ENCODE measurements around the gene CDAN1.
"Not testable (repeated sequence)": the region's sequence is repeated elsewhere in the genome, so short reads cannot be mapped to it uniquely, and the experiment has no call there.

The CDAN1 gene, protein sequence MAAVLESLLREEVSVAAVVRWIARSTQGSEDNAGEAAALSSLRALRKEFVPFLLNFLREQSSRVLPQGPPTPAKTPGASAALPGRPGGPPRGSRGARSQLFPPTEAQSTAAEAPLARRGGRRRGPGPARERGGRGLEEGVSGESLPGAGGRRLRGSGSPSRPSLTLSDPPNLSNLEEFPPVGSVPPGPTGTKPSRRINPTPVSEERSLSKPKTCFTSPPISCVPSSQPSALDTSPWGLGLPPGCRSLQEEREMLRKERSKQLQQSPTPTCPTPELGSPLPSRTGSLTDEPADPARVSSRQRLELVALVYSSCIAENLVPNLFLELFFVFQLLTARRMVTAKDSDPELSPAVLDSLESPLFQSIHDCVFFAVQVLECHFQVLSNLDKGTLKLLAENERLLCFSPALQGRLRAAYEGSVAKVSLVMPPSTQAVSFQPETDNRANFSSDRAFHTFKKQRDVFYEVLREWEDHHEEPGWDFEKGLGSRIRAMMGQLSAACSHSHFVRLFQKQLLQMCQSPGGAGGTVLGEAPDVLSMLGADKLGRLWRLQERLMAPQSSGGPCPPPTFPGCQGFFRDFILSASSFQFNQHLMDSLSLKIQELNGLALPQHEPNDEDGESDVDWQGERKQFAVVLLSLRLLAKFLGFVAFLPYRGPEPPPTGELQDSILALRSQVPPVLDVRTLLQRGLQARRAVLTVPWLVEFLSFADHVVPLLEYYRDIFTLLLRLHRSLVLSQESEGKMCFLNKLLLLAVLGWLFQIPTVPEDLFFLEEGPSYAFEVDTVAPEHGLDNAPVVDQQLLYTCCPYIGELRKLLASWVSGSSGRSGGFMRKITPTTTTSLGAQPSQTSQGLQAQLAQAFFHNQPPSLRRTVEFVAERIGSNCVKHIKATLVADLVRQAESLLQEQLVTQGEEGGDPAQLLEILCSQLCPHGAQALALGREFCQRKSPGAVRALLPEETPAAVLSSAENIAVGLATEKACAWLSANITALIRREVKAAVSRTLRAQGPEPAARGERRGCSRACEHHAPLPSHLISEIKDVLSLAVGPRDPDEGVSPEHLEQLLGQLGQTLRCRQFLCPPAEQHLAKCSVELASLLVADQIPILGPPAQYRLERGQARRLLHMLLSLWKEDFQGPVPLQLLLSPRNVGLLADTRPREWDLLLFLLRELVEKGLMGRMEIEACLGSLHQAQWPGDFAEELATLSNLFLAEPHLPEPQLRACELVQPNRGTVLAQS

DNA sequence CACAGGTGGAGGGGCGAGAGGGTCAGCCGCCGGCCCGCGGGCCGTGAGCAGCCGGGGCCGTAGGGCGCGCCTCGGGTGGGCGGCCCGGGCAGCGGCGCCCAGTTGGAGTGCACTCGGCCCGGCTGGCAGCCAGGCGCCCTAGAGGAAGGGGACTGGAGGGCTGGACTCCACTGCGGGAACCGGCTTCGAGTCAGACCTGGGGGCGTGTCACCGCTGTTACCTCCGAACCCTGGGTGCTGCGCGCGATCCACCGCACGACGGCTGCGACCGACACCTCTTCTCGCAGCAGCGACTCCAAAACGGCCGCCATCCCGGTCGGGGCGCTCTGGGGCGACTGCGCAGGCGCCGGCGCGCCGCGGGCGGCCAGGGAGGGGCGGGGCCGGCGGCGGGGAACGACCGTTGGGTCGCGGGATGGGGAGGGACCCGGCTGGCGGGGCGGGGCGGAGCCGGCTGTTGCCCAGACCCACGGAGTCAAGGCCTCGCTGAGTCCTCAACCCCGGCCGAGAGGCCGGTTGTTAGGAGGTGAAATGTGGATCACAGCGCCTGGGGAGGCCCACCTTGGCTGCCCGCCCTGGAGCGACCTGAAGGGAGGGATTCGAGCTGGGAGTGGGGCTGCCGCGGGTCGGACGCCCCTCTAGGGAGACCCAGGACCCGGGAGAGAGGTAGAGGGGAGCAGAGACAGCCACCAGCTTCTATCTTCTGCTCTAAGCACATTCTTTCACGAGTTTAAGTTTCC lies at the start of gene CDAN1:
Gene CDAN1 (minus strand): TSS at position 336 of the 736 bp plus-strand sequence. CDS start 26 bp downstream, at position 310.
- no peaks in the 10 kb centered on the region for H3K9me3 ChIP-seq (ENCODE audit: low read length)
- H3K36me3 ChIP-seq (ENCODE audit: insufficient read depth, low read length), result peaks cover 30% of the 10 kb centered on the region
- H3K4me3 ChIP-seq (ENCODE audit: low read length), result peak within 1 kb of the TSS; percentile 66
- peak within 1 kb of the TSS; percentile 91 for H2AFZ ChIP-seq (ENCODE audit: low read depth, low read length)
- H3K4me1 ChIP-seq (ENCODE audit: insufficient read depth, low read length), result peaks cover 10% of the 10 kb centered on the region
- no peaks in the 10 kb centered on the region for H3K27me3 ChIP-seq (ENCODE audit: insufficient read depth, low read length)

DNA sequence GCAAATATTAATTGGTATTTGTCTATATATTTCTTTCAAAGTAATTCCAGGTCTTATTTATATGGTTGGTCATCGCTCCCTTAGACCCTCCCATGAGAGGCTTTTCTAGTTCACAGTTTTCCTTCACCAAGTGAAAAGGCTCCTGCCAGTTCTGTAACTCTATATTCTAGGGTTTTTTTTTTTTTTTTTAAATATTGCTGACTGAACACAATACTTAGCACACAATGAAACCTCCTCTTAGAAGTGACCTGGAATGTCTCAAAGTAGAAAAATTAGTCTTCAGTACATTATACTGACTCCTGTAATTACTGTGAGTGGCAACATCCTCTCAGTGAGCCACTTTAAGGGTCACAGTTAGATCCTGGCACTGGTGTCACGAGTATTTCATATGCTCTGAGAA lies 48.6 kb upstream of the CDAN1 start:
- H3K36me3 ChIP-seq (ENCODE audit: insufficient read depth, low read length), result peaks cover 17% of the 10 kb centered on the region
- no peak overlapping the region for H3K4me3 ChIP-seq (ENCODE audit: low read length)
- no peaks in the 10 kb centered on the region for H3K4me1 ChIP-seq (ENCODE audit: insufficient read depth, low read length)
- no peaks in the 10 kb centered on the region for H3K27me3 ChIP-seq (ENCODE audit: insufficient read depth, low read length)
- no peaks in the 10 kb centered on the region for H3K9me3 ChIP-seq (ENCODE audit: low read length)
- no peak overlapping the region for H2AFZ ChIP-seq (ENCODE audit: low read depth, low read length)

DNA sequence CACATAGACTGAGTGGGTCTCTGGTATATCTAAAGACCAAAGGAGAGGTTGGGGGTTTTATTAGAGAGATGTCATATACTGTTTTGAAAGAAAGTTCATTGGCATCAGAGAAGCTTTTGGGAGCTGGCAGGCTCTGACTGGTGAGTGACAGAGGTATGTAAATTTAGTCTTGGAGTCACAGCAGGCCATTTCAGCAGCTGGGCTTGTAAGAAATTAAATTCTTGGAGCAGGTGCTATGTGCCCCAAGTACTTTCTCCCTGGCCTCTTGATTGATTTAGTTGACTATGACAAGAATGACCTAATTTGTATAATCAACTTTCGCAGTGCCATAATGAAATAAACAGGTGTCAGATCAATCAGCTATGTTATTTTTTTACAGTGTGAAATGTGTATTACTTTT lies 47.8 kb upstream of the CDAN1 start:
- no peak overlapping the region for H3K4me3 ChIP-seq (ENCODE audit: low read length)
- no peaks in the 10 kb centered on the region for H3K27me3 ChIP-seq (ENCODE audit: insufficient read depth, low read length)
- no peak overlapping the region for H2AFZ ChIP-seq (ENCODE audit: low read depth, low read length)
- H3K36me3 ChIP-seq (ENCODE audit: insufficient read depth, low read length), result peaks cover 17% of the 10 kb centered on the region
- no peaks in the 10 kb centered on the region for H3K4me1 ChIP-seq (ENCODE audit: insufficient read depth, low read length)
- no peaks in the 10 kb centered on the region for H3K9me3 ChIP-seq (ENCODE audit: low read length)

DNA sequence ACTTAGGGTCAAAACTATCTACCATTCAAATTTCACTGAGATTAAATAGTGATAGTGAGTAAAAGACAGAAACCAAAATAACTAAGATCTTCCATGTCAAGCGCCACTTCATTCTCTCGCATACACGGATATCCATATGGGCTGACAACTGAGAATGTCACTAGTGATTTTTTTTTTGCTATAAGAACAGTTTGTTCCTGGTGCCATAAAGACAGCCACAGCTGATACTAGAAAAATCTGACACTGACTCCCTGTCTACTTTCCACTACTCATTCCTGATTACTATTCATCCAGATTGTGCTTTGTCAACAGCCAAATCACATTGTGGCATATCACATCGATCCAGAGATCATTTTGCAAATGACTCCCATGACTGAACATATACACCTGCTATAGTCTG lies 45.8 kb upstream of the CDAN1 start:
- Histone ChIP-seq H3K4me1 (ENCODE audit: insufficient read depth, low read length) (no peaks in the 10 kb centered on the region), H3K4me3 (ENCODE audit: low read length) (no peak overlapping the region), H2AFZ (ENCODE audit: low read depth, low read length) (no peak overlapping the region), H3K9me3 (ENCODE audit: low read length) (no peaks in the 10 kb centered on the region), H3K27me3 (ENCODE audit: insufficient read depth, low read length) (no peaks in the 10 kb centered on the region), H3K36me3 (ENCODE audit: insufficient read depth, low read length) (peaks cover 13% of the 10 kb centered on the region)

DNA sequence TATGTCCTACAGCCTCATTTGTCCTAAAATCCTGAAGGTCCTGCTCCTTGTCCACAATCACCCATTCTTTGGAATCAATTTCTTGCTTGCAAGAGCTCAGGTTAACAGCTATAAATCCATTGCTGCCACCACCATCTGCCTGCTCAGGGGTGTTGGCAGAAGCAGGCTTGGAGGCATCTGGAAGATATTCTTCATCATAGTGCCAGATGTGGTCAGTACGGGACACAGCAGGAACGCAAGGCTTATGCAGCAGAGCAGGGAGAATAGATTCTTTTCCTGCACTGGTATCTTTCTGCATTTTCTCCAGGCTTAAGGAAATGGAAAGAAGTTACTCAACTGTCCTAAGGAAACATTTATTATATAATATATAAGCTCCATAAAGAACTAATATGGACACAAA lies 38.5 kb upstream of the CDAN1 start:
- H3K9me3 ChIP-seq (ENCODE audit: low read length), result no peaks in the 10 kb centered on the region
- H3K27me3 ChIP-seq (ENCODE audit: insufficient read depth, low read length), result no peaks in the 10 kb centered on the region
- peaks cover 37% of the 10 kb centered on the region for H3K36me3 ChIP-seq (ENCODE audit: insufficient read depth, low read length)
- H3K4me3 ChIP-seq (ENCODE audit: low read length), result no peak overlapping the region
- no peaks in the 10 kb centered on the region for H3K4me1 ChIP-seq (ENCODE audit: insufficient read depth, low read length)
- H2AFZ ChIP-seq (ENCODE audit: low read depth, low read length), result no peak overlapping the region

DNA sequence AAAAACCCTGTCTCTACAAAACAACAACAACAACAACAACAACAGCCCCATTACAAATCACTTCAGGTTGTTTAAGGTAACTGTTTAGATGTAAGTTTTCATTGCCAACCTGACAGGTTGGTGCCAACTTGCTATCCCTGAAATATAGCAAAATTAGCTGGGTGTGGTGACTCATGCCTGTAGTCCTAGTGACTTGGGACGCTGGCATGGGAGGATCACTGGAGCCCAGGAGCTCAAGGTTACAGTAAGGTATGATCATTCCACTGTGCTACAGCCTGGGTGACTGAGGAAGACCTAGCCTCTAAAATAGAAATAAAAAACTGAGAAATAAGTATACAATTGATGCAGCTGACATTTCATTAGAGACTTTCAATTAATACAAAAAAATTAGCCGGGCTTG lies 36.0 kb upstream of the CDAN1 start:
- H3K4me3 ChIP-seq (ENCODE audit: low read length), result no peak overlapping the region
- no peak overlapping the region for H2AFZ ChIP-seq (ENCODE audit: low read depth, low read length)
- no peaks in the 10 kb centered on the region for H3K4me1 ChIP-seq (ENCODE audit: insufficient read depth, low read length)
- no peaks in the 10 kb centered on the region for H3K9me3 ChIP-seq (ENCODE audit: low read length)
- no peaks in the 10 kb centered on the region for H3K27me3 ChIP-seq (ENCODE audit: insufficient read depth, low read length)
- peaks cover 37% of the 10 kb centered on the region for H3K36me3 ChIP-seq (ENCODE audit: insufficient read depth, low read length)

DNA sequence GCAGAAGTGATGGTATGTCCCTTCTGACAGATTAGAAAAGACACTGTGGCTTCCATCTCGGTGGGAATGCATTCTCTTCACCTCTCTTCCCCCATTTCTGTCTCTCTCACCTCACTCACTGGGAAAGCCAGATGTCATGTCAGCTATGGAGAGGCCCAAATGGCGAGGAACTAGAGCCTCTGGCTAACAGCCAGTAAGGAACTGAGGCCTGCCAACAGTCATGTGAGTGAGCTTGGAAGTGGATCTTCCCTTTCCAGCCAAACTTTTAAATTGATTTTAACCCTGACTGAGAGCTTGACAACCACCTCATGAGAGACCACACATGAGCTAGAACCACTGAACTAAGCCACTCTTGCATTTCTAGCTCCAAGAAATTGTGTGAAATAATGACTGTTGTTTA lies 35.2 kb upstream of the CDAN1 start:
- Histone ChIP-seq H3K36me3 (ENCODE audit: insufficient read depth, low read length) (peaks cover 37% of the 10 kb centered on the region), H3K4me1 (ENCODE audit: insufficient read depth, low read length) (no peaks in the 10 kb centered on the region), H3K27me3 (ENCODE audit: insufficient read depth, low read length) (no peaks in the 10 kb centered on the region), H3K9me3 (ENCODE audit: low read length) (no peaks in the 10 kb centered on the region), H2AFZ (ENCODE audit: low read depth, low read length) (no peak overlapping the region), H3K4me3 (ENCODE audit: low read length) (no peak overlapping the region)

DNA sequence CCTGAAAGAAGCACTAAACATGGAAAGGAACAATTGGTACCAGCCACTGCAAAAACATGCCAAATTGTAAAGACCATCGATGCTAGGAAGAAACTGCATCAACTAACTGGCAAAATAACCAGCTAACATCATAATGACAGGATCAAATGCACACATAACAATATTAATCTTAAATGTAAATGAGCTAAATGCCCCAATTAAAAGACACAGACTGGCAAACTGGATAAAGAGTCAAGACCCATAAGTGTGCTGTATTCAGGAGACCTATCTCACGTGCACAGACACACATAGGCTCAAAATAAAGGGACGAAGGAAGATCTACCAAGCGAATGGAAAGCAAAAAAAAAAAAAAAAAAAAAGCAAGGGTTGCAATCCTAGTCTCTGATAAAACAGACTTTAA lies 29.2 kb upstream of the CDAN1 start:
- H3K36me3 ChIP-seq (ENCODE audit: insufficient read depth, low read length); H2AFZ ChIP-seq (ENCODE audit: low read depth, low read length); H3K4me1 ChIP-seq (ENCODE audit: insufficient read depth, low read length); H3K9me3 ChIP-seq (ENCODE audit: low read length); H3K27me3 ChIP-seq (ENCODE audit: insufficient read depth, low read length); H3K4me3 ChIP-seq (ENCODE audit: low read length): not testable (repeated sequence)

DNA sequence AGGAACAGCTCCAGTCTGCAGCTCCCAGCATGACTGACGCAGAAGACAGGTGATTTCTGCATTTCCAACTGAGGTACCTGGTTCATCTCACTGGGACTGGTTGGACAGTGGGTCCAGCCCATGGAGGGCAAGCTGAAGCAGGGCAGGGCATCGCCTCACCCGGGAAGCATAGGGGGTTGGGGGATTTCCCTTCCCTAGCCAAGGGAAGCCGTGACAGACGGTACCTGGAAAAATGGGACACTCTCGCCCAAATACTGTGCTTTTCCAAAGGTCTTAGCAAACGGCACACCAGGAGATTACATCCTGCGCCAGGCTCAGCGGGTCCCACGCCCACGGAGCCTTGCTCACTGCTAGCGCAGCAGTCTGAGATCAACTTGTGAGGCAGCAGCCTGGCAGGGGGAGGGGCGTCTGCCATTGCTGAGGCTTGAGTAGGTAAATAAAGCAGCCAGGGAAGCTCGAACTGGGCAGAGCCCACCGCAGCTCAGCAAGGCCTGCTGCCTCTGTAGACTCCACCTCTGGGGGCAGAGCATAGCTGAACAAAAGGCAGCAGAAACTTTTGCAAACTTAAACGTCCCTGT lies 27.3 kb upstream of the CDAN1 start:
- not testable (repeated sequence) for H3K4me1 ChIP-seq (ENCODE audit: insufficient read depth, low read length); H3K36me3 ChIP-seq (ENCODE audit: insufficient read depth, low read length); H3K27me3 ChIP-seq (ENCODE audit: insufficient read depth, low read length); H3K4me3 ChIP-seq (ENCODE audit: low read length); H2AFZ ChIP-seq (ENCODE audit: low read depth, low read length)
- H3K9me3 ChIP-seq (ENCODE audit: low read length), result peaks cover 10% of the 10 kb centered on the region

DNA sequence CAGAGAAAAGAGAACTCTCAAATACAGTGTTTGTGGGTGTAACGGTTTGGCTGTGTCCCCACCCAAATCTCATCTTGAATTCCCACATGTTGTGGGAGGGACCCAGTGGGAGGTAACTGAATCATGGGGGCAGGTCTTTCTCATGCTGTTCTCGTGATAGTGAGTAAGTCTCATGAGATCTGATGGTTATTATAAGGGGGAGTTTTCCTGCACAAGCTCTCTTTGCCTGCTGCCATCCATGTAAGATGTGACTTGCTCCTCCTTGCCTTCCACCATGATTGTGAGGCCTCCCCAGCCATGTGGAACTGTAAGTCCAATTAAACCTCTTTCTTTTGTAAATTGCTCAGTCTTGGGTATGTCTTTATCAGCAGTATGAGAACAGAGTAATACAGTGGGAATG lies 24.9 kb upstream of the CDAN1 start:
- not testable (repeated sequence) for H3K4me3 ChIP-seq (ENCODE audit: low read length); H2AFZ ChIP-seq (ENCODE audit: low read depth, low read length); H3K36me3 ChIP-seq (ENCODE audit: insufficient read depth, low read length); H3K27me3 ChIP-seq (ENCODE audit: insufficient read depth, low read length); H3K4me1 ChIP-seq (ENCODE audit: insufficient read depth, low read length)
- H3K9me3 ChIP-seq (ENCODE audit: low read length), result peaks cover 11% of the 10 kb centered on the region

DNA sequence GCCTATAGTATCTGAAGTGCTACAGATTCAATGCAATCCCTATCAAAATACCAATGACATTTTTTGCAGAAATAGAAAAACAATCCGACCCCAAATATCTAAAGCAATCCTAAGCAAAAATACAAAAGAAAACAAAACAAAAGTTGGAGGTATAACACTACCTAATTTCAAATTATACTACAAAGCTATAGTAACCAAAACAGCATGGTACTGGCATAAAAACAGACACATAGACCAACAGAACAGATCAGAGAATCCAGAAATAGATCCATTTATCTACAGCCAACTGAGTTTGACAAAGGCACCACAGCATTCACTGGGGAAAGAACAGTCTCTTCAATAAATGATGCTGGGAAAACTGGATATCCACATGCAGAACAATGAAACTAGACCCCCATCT lies 23.8 kb upstream of the CDAN1 start:
- Histone ChIP-seq H3K36me3 (ENCODE audit: insufficient read depth, low read length) (no peaks in the 10 kb centered on the region), H3K27me3 (ENCODE audit: insufficient read depth, low read length) (no peaks in the 10 kb centered on the region), H3K9me3 (ENCODE audit: low read length) (peaks cover 11% of the 10 kb centered on the region), H2AFZ (ENCODE audit: low read depth, low read length) (no peak overlapping the region), H3K4me1 (ENCODE audit: insufficient read depth, low read length) (no peaks in the 10 kb centered on the region), H3K4me3 (ENCODE audit: low read length) (no peak overlapping the region)

DNA sequence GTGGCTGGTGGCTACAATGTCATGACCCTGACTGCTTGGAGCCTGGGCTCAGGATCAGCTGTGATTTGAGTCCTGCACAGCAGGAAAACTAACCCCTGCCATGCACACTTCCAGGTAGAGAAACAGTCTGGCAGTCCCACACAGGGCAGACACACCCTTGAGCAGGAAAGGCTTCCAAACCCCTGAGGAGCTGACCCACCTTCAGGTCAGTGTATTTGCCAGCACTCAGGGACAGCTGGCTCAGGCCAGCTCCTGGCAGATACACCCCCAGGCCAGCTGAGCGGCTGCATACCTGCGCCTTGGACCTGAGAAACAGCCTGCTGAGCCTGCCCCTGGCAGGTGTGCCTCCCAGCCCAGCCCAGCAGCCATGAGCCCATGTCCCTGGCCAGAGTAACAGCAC lies 22.2 kb upstream of the CDAN1 start:
- H3K36me3 ChIP-seq (ENCODE audit: insufficient read depth, low read length), result no peaks in the 10 kb centered on the region
- peaks cover 11% of the 10 kb centered on the region for H3K9me3 ChIP-seq (ENCODE audit: low read length)
- no peak overlapping the region for H2AFZ ChIP-seq (ENCODE audit: low read depth, low read length)
- no peaks in the 10 kb centered on the region for H3K27me3 ChIP-seq (ENCODE audit: insufficient read depth, low read length)
- H3K4me1 ChIP-seq (ENCODE audit: insufficient read depth, low read length), result no peaks in the 10 kb centered on the region
- H3K4me3 ChIP-seq (ENCODE audit: low read length), result no peak overlapping the region
